Activated CD8-positive, alpha-beta memory T cell treated with anti-CD3 and anti-CD28 coated beads, Interleukin-2, amount 50 U/mL, for 48 hours (primary cell): ENCODE results near the gene PRXL2A.

ENCODE experiments used
- DNase-seq: peaks from one replicate; pipeline ENCODE4 v3.0.0-alpha.2; 2020

Gene PRXL2A

DNA sequence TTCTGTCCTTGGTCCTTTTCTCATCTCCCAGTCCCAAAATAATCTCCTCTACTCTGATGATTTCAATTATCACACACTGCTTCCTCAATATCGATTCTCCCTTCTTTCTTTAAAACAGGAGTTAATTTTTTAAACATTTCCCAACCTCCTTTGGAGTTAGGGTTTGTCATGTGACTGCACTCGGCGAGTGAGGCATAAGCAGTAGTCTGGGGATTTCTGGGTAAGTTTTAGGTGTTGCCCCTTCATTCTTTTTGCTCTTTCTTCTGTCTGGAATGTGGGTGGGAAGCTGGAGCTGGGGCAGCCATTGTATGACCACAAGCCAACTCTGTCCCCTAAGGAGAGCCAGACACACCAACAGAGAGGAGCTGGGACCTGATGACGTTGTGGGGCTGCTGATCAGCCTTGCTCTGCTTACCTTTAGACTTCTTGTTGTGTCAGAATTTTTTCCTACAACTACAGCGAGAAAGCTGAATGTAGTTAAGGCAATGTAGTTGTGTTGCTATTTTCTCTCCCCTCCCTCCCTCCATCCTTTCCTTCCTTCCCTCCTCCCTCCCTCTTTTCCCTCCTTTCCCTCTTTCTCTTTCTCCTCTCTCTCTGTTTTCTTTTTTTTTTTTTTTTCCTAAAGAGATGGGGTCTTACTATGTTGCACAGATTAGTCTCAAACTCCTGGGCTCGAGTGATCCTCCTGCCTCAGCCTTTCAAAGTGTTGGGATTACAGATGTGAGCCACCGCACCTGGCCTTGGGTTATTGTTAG is 39.3 kb downstream of the PRXL2A start:
- DNase-seq: no peak

DNA sequence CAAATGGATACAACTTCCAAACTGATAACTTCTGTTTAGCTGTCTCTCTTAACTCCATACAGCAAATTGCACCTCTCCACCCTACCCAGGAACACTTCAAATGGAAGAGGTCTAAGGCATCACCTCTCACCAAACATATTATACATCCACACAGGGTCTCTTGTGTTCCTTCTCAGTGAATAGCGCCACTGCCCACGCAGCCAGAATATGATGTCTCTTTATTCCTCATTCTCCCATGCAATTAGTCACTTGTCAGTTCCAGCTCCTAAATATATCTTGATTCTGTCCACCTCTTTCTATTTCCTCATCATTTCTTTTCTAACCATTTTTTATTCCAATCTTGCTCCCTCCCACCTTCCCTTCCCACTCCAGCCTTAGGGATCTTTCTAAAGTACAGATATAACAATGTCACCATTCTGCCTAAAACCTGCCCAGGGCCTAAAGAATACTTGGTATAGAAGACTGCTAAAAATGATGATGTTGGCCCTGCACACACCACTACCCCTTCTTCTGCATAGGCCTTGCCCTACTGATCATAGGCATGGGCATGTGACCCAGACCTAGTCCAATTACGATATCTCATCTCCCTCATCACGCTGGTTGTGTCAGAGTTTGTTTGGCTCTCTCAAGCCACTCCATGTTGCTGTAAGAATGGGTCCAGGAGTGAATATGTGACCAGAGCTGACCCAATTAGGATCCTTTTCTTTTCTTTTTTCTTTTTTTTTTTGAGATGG is 40.0 kb downstream of the PRXL2A start:
- no peak for DNase-seq

DNA sequence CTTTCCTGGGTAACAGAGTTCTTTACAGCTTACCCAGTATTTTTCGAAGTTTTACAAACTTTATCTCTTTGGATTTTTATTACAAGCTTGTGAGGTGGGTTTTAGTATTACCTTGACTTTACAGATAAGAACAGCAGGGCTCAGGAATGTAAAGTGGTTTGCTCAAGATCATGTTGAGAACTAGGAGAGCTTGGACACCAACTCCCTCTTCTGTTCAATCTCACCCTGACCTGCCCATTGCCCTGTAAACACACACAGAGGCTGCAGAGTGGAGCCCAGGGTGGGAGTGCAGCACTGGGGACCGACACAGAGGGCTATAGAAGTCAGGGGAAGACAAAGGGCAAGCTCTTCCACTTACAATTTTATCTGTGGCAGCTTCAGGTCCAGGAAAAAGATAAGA is 41.2 kb downstream of the PRXL2A start:
- DNase-seq: no peak

DNA sequence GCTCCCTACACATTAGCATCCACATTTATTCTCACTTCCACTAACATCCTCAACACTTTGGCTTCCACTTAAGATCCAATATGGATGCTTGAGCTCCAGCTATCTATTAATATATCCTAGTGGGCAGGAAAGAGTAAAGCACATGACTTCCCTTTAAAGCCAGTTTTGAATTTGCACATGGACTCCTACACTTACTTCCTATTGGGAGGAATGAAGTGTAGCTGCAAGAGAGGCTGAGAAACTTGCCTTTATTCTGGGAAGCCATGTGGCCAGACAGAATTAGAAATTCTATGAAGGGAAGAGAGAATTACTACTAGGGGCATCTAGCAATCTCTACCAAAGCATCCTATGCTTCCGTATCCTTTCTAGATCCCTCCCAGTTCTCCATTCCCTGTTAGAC is 42.8 kb downstream of the PRXL2A start:
- DNase-seq: no peak

DNA sequence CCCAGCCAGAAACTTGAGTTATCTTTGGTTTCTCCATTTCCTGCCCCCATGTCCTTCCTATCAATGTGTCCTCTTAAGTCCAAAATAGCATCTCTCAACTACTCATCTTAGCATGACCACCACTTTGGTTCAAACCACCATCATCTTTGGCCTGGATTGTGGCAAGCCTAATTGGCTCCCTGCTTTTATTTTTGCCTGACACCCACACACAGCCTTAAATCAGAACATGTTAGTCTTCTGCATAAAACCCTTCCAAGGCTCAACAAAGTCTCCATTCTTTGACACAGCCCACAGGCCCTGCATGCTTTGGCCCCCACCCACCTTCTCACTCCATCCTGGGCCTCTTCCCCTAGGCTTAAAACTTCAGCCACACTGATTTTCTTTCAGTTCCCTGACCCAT is 43.7 kb downstream of the PRXL2A start:
- no peak for DNase-seq

DNA sequence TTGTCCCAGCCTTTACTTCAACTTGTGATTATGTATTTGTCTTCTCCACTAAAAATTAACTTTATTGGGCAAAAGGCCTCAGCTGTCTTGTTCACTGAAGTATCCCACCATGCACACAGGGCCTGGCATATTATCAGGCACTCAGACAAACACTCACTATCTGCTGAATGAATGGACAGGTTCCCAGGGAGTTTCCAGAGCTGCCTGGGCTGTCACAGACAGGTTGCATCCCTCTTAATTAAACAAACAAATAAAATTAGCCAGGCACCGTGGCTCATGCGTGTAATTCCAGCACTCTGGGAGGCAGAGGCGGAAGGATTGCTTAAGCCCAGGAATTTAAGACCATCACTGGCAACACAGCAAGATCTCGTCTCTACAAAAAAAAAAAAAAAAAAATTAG is 44.3 kb downstream of the PRXL2A start:
- no peak for DNase-seq

DNA sequence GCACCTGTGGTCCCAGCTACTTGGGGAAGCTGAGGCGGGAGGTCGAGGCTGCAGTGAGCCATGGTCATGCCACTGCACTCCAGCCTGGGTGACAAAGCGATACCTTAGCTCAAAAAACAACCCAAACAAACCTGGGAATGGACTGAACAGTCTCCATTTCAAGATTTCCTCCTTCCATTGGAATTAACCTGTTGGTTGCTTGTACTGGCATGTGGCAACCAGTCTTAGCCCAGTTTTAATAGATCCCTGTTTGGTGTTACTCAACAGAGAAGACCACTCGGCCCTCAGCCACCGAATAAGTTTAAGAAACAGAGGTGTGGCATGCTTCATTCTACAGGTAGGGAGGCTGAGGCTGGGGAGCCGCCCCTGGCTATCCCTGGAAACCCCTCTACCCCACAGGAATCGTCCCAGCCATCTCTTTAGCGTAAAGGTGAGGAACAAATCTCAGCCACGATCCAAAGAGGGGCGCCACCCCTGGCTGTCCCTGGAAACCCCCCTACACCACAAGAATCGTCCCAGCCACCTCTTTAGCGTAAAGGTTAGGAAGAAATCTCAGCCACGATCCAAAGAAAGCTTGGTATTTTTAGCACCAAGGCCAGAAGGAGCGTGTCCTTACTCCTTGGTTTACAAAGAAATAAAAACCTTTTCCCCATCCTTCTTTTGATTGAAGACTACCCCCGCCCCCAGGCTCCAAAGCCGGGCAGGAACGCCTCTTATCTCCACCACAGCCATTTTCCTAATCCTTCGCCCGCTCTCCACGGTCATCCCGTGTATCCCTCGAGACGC is 44.9 kb downstream of the PRXL2A start:
- no peak for DNase-seq

DNA sequence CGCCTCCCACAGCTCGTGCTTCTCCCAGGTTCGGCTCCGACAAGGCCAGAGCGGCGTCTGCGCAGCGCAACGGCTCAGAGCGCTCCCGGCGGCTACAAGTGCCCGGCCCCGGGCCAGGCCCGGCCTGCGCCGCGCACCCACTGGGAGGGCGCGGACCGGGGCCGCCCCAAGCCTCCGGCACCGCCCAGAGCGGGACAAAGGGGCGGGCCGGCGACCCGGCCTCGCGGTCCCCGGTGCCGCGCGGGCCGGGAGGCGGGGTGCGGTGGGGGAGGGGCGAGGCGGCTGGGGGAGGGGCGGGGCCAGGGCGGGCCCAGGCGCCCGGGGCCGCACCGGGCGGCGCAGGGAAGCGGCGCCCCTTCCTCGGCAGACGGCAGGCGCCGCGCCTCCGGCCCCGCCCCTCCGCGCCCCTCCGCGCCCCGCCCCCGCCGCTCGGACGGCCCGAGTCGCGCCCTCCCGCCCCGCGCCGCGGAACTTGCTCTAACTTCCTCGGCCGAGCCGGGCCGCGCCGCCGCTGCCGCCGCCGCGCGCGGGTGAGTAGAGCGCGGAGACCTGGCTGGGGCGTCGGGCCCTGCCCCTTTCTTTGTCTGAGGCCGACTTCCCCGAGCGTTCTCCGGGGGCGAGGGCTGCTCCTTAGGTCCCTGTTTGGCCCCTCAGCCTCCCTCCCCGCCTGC is 45.6 kb downstream of the PRXL2A start, which contains the start of gene TSPAN14:
TSS of gene TSPAN14 (plus strand) at position 469 of the 671 bp plus-strand sequence. CDS start 34,924 bp downstream, outside the sequence.
- peak; percentile 86 for DNase-seq

DNA sequence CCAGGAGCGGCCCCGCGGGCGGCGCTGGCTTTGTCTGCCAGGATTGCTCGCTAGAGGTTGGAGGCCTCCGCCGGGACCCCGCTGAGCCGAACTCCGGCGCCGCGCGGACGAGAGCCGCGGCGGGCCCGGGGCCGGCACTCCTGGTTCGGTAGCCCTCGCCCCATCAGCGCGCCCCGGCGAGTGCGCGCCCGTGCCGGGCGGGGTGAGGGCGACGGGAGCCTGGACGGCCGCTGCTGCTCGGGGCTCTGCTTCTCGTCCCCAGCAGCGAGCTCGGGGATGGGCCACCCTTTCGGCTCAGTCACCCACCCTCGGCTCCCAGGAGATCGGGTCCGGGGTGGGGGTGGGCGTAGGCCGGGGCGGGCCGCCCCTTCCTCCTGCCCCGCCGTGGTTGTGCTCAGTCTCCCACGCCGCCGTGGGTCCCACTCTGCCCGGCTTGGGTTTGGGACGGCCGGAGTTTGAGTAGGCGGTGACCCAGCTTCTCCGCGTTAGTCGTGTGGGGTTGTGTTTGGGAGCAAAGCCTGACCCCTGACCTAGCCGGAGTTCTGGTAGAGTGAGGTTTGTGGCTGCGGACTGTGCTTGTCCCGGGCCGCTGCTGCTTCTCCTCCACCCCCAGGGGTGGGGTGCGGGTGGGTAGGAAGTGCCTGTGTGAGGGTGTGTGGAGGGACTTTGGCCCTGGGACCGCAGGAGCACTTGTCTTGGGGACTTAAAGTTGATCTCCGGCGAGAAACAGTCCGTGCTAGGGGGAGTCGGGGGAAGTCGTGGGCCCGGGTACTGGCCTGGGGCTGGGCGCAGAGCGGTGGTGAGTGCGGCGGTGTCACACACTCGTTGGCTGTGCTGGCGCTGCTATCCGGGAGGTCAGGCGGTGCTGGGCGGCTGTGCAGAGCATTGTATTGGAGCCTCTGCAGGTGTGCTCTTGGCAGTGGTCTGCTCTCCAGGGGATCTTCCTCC is 46.4 kb downstream of the PRXL2A start:
- DNase-seq: no peak

DNA sequence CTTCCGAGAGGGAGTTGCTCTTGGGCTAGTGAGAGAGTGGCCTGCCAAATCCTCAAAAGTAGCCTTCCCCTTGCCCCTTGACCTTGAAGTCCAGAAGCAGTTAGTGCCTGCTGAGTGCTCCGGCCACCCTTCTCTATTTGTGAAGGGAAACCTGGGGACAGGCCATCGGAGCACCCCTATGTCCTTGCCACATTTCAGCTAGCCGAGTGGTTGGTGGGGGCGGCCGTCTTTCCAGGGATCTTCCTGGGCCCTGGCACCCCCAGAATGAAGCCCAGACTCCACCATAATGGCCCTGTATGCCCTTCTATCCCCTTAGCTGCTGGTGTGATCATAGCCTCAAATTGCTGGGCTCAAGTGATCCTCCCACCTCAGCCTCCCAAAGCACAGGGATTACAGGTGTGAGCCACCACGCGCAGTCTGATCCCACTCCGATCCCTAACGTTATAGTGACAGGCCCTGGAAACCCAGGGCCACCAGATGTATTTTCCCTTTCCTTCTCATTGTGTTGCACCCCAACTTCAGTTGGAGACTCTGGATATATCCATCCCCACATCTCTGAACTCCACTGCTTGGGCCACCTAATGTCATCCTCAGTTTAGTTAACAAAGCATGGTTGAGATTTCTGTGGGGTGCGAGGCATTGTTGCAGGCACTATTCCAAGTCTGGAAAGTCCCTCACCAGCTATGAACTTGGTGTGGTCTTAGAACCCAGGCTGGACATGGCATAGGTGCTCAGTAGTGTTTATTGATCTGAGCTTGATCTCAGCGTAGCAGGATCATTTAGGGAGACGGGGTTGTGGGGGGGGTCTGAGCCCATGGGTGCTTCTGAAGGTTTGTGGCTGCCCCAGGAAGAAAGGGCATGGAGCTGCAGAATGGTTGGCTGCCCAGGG is 47.4 kb downstream of the PRXL2A start:
- no peak for DNase-seq

DNA sequence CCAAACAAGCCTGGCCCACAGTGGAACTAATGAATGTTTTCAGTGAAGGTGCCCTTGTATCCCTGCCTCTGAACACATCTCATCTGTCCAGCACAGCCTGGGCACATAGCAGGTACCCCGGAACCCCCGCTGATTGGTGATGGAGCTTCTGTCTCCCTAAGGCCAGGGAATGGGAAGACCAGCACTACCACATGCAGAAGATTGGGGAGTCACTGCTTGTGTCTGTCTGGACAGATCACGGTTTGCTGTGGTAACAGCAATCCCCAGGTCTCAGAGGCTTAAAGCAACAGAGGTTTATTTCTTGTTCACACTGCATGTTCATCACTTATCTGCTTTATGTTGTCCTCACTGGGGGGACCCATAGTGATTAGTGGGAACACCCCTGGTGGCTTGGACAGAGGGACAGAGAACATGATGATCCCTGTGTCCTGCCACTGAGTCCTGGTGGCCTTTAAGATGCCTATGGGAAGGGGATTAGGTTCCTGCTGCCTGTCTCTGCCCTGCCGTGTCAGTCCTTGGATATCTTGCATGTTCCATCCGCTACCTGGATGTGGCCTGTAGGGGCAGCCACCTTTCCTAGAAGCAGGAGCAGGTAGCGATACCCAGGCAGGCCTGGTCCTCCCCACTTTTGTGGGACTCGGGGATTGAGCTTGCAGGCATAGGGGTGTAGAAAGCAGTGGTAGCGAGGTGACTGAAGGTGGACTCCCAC is 49.4 kb downstream of the PRXL2A start:
- DNase-seq: no peak

DNA sequence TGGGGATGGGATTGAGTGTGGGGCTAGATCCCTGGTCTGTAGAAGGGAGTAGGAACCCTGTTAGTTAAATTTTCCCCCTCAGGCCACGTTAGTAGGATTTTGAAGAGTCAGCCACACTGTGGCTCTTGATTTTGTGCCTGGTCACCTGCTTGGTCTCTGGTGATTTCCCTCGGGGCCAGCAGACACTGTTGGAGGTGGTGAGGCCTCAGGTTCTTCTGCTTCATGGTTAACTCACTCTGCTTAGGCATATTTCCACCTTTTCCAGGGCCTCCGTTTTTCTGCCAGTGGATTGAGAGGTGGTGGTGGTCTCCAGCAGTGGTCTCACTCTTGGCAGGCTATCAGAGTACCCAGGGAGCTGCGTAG is 49.9 kb downstream of the PRXL2A start:
- no peak for DNase-seq

DNA sequence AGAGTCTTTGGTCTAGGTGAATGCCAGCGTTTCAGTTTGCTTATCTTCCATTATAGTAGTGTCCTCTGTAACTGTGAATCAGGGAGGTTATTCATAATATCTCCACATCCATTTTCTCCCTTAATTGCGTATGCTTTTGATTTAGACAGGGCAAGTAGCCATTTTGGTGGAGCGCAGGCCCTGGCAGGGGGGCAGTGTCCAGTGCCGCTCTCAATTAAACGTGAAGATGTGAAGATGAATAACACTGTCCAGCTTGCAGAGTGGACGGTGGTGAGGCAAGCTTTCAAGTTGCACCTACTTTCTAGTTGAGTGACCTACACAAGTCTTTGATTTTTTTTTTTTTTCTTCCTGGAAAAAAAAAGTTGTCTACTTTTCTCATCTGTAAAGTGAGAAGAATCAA is 50.3 kb downstream of the PRXL2A start:
- no peak for DNase-seq

DNA sequence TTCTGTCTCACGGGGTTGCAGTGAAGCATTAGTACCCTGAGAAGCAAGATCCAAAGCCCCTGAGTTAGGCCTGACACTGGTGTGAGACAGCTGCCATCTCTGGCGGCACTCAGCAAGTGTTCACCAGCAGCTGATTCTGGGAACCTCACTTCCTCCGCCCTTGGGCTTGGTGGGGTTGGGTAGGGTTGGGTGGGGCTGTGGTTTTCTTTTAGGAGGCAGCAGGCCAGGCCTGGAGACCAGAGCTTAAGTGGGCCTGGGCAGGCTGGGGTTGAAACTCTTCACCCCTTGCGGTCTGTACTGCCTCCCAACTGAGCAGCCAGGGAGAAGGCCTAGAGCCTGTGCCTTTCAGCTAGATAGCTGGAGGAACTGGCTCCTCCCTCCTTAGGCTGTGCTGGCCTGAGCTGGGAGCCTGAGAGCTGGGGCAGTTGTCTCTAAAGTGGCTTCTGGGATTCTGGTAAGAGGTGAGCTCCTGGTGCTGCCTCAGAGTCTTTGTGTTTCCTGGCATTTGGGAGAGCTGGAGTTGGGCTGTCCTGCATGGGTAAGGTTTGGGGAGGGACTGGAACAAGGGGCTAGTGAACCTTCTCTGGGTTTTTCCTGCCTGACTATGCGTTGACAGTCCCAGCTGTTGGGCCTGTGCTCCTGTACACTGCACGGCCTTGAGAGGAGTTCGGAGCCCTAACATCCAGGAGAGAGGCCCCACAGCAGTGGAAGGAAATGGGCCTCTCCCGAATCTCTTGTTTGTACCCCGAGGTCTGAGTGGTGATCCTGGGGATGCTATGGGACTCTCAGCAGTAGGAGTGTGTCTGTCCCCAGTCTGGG is 50.9 kb downstream of the PRXL2A start:
- DNase-seq: peak; percentile 77

DNA sequence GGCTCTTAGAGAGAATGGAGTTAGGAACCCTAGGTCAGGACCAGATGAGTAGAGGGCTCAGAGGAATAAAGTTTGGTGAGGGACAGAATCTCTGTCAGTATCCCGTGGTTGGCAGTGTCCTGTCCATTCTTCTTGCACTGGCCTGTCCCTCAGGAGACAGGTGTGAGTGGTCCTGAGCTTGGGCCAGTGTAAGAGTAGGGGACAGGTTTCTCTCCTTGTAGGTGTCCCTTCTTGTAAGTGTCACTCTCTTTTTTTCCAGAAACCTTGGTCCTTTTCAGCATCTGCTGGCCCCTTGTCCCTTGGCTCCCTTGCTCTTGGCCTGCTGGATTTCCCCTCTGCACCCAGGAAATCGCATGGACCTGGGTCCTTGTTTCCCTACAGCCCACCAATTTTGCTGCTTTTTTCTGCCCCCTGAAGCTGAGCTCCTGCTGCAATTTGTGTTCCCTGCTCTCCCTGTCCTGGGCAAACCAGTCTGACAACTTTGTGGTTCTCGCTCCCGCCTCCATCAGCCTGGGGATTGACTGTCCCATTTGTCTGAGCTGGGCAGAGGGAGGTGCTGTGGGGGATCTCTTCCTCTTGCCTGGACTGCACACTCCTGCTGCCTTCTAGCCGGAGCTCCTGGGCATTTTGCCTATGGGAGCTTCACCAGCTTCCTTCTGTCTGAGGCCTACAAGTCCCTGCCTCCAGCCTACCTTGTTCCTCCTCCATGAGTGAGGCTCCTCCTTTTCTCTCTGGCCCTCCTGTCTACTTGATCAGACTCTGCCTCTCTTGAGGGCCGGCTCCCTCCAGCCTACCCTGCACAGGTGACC is 52.3 kb downstream of the PRXL2A start:
- DNase-seq: no peak

DNA sequence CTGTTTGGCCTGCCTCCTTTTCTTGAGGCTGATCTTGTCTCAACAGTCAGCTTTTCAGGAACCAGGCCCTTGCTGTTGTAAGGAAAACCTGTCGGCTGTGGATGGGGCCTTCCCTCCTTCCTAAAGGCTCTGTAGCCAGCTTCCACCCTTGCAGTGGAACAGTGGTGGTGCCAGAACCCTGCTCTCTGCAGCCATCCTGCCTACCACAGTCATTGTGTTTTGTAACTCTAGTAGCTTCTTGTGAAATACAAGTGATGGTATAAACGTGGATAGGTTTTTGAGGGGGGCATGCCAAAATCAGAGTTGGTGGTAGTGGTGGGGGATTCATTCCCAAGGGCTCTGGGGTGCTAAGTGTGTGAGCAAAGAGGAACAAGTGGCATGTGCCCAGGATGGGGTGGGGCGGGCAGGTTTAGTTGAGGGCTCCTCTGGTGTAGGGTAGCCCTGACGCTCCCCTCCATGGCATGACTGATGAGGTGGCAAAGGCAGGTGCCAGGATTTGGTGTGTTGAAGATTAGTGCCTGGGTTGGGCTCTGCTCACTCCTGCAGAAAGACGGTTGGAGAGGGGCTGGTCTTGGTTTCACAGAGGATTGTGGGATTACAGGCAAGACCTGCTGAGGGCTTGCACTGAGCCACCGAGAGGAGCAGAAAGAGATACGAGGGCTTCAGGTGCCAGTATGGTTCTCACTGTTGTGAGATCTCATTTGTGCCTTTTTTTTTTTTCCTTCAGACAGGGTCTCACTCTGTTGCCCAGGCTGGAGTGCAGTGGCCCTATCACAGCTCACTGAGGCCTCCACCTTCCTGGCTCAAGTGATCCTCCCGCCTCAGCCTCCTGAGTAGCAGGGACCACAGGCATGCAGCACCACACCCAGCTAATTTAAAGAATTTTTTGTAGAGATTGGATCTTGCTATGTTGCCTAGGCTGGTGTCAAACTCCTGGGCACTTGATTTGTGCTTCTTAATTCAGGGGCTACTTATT is 53.1 kb downstream of the PRXL2A start:
- DNase-seq: no peak
